OCI-LY7 (cell line): ENCODE measurements around the gene DRC7. TPM values are rescaled to one million over a fixed set of nuclear protein-coding genes. Genes with fewer than 3 reads are reported as not detected.
"Not testable (repeated sequence)": the region's sequence is repeated elsewhere in the genome, so short reads cannot be mapped to it uniquely, and the experiment has no call there.

Experiments used
- BruUV-seq: library from RNA; stranded (reverse); fragments of 400-500 nt; replicated peaks from 2 replicates; lab custom pipeline; 2021; lab: Mats Ljungman, UMichigan
- CTCF ChIA-PET: fragments of 300-600 bp; sonication (Branson Sonifier 250); formaldehyde crosslinking; loops from one replicate; lab custom pipeline; 2022; ENCODE audit warnings: antibody characterized with exemption; ENCODE audit not compliant: unreplicated experiment; lab: Charles Lee
- POLR2A ChIA-PET: fragments of 300-600 bp; sonication (Branson Sonifier 250); formaldehyde crosslinking; loops from one replicate; lab custom pipeline; 2022; ENCODE audit warnings: antibody characterized with exemption; lab: Charles Lee
- DNase-seq: peaks from one replicate; pipeline ENCODE4 v3.0.0-alpha.2; 2015; ENCODE audit warnings: low spot score
- H2AFZ ChIP-seq: fragments of 200-600 bp; sonication (generic), shearing (Covaris generic); 2 replicates; pipeline ENCODE4 v1.6.1; 2014; ENCODE audit warnings: mild to moderate bottlenecking, antibody characterized with exemption, low read length, moderate library complexity
- H3K27ac ChIP-seq: fragments of 200-600 bp; sonication (generic); 2 replicates; pipeline ENCODE4 v1.5.1; 2014; ENCODE audit warnings: mixed run types, low read depth, mild to moderate bottlenecking, moderate library complexity, low read length, inconsistent platforms; ENCODE audit not compliant: poor library complexity, severe bottlenecking
- H3K36me3 ChIP-seq: fragments of 200-600 bp; sonication (generic); 2 replicates; pipeline ENCODE4 v1.6.1; 2014; ENCODE audit warnings: mild to moderate bottlenecking, antibody characterized with exemption, low read length, moderate library complexity, mixed read lengths; ENCODE audit not compliant: insufficient read depth
- H3K4me1 ChIP-seq: fragments of 200-600 bp; sonication (generic); 2 replicates; pipeline ENCODE4 v1.5.1; 2014; ENCODE audit warnings: mild to moderate bottlenecking, low read length; ENCODE audit not compliant: insufficient read depth, poor library complexity, severe bottlenecking
- H3K4me2 ChIP-seq: fragments of 200-600 bp; sonication (generic); 2 replicates; pipeline ENCODE4 v1.6.1; 2014; ENCODE audit warnings: mild to moderate bottlenecking, low read length
- H3K4me3 ChIP-seq: fragments of 200-600 bp; sonication (generic); 2 replicates; pipeline ENCODE4 v1.5.1; 2014; ENCODE audit warnings: mild to moderate bottlenecking, low read depth, low read length; ENCODE audit not compliant: poor library complexity, severe bottlenecking
- H3K79me2 ChIP-seq: fragments of 200-600 bp; sonication (generic); 2 replicates; pipeline ENCODE4 v1.6.1; 2016; ENCODE audit warnings: low read depth, mild to moderate bottlenecking, low read length, moderate library complexity, mixed read lengths; ENCODE audit not compliant: insufficient read depth
- H3K9me2 ChIP-seq: fragments of 200-600 bp; sonication (generic); 2 replicates; pipeline ENCODE4 v1.6.1; 2016; ENCODE audit warnings: mild to moderate bottlenecking, low read length, mixed read lengths; ENCODE audit not compliant: insufficient read depth
- H3K9me3 ChIP-seq: fragments of 200-600 bp; sonication (generic); 2 replicates; pipeline ENCODE4 v1.6.1; 2014; ENCODE audit warnings: mild to moderate bottlenecking, mixed run types, low read length, mixed read lengths
- H4K20me1 ChIP-seq: fragments of 200-600 bp; sonication (generic); 2 replicates; pipeline ENCODE4 v1.6.1; 2014; ENCODE audit warnings: mild to moderate bottlenecking, antibody characterized with exemption, low read length, moderate library complexity, mixed read lengths; ENCODE audit not compliant: insufficient read depth
- EZH2phosphoT487 ChIP-seq: fragments of 200-600 bp; sonication (generic); IDR thresholded peaks from 2 replicates; pipeline ENCODE4 v1.6.1; 2018; ENCODE audit warnings: low read depth, borderline replicate concordance, mild to moderate bottlenecking, mixed run types, antibody characterized with exemption, low read length, moderate library complexity, mixed read lengths
- intact Hi-C: fragments of 100-400 bp; cut with micrococcal nuclease; formaldehyde crosslinking; loops from one replicate; pipeline ENCODE4 v1.10.0; 2022; ENCODE audit not compliant: unreplicated experiment
- total RNA-seq, 2 experiments: library from RNA; depleted of rRNA in 1 of 2; stranded (reverse); fragments of >200 nt in 1 of 2; shearing (Covaris generic) in 1 of 2; gene quantifications; 2 replicates each; pipeline ENCODE4 v1.2.3, GENCODE V29; 2014 to 2022
- TF ChIP-seq, protein P1 (sequence below): fragments of 200-600 bp; sonication (generic); conservative IDR thresholded peaks from 2 replicates; pipeline ENCODE4 v1.5.1; 2014; ENCODE audit warnings: mild to moderate bottlenecking, antibody characterized with exemption, low read length, moderate library complexity, mixed read lengths

Gene DRC7
- total RNA-seq, 2 experiments from 2014 or later, result 0.44 to 0.46 TPM

DNA sequence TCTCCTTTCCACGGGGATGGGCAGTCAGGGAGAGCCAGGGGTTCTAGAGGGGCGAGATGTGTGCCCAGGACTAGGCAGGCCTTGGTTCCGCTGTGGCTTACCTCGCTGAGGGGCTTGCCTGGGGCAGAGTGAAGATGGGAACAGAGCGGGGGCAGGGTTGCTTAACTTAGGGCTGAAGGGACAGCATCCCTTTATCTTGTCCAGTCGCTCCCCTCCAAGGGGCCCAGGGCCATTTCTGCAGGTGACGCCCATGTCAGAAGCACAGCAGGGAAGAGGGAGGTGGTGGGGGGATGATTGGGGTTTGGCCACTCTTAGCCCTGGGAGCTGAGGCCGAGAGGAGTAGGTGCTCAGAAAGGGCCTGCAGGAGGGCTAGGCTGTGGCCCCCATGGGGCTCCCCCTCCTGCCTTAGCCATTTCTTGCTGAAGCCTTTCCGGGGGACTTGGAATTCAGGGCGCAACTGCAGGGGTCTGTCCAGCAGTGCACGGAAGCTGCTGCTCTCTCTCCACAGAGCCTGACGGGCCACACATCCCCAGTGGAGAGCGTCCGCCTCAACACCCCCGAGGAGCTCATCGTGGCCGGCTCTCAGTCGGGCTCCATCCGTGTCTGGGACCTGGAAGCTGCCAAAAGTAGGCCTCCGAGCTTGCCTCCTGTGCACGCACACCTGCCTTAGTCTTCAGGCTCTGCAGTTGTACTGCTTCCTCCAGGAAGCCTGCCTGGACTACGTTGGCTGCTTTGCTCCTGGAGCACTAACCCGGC is 49.5 kb downstream of the DRC7 start:
- ChIA-PET POLR2A (no interaction called here), CTCF (no interaction called here)
- Histone ChIP-seq H3K9me2 (no peaks in the 10 kb centered on the region), H3K4me2 (no peak overlapping the region), H3K9me3 (no peaks in the 10 kb centered on the region), H3K4me1 (peaks cover 8% of the 10 kb centered on the region), H3K27ac (no peak overlapping the region), H3K36me3 (no peaks in the 10 kb centered on the region), H3K4me3 (no peak overlapping the region), H2AFZ (no peak overlapping the region), H3K79me2 (no peaks in the 10 kb centered on the region), H4K20me1 (no peaks in the 10 kb centered on the region)
- TF ChIP-seq EZH2phosphoT487, result no peak
- TF ChIP-seq, protein P1, sequence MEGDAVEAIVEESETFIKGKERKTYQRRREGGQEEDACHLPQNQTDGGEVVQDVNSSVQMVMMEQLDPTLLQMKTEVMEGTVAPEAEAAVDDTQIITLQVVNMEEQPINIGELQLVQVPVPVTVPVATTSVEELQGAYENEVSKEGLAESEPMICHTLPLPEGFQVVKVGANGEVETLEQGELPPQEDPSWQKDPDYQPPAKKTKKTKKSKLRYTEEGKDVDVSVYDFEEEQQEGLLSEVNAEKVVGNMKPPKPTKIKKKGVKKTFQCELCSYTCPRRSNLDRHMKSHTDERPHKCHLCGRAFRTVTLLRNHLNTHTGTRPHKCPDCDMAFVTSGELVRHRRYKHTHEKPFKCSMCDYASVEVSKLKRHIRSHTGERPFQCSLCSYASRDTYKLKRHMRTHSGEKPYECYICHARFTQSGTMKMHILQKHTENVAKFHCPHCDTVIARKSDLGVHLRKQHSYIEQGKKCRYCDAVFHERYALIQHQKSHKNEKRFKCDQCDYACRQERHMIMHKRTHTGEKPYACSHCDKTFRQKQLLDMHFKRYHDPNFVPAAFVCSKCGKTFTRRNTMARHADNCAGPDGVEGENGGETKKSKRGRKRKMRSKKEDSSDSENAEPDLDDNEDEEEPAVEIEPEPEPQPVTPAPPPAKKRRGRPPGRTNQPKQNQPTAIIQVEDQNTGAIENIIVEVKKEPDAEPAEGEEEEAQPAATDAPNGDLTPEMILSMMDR, result no peak
- intact Hi-C loops, result no loop called here
- no TSS peak for BruUV-seq
- no peak for DNase-seq

DNA sequence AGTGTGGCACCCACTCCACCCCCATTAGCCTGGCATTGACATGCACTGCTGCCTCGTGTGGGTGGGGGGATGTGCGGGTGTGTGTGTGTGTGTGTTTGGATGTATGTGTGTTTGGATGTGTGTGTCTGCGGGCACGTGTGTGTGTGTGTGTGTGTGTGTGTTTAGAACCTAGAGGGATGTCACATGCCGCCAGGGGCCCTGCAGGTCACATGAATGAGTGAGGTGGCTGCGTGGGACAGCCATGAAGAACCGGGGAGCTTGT is 50.0 kb downstream of the DRC7 start:
- no peaks in the 10 kb centered on the region for H3K9me3 ChIP-seq
- no peaks in the 10 kb centered on the region for H3K79me2 ChIP-seq
- ChIA-PET CTCF (interaction anchor here (0.6 kb wide), 1 partner anchor 324 kb away, joined by 3 read pairs; no protein-coding TSS in a partner anchor), POLR2A (interaction anchor here (0.5 kb wide), 1 partner anchor 19 kb away, joined by 3 read pairs; no protein-coding TSS in a partner anchor)
- H3K9me2 ChIP-seq, result no peaks in the 10 kb centered on the region
- no peak overlapping the region for H2AFZ ChIP-seq
- TF ChIP-seq EZH2phosphoT487, result no peak
- TF ChIP-seq, protein P1, result no peak
- H3K4me2 ChIP-seq, result no peak overlapping the region
- peaks cover 8% of the 10 kb centered on the region for H3K4me1 ChIP-seq
- no peak overlapping the region for H3K4me3 ChIP-seq
- no peaks in the 10 kb centered on the region for H4K20me1 ChIP-seq
- no peak overlapping the region for H3K27ac ChIP-seq
- DNase-seq, result no peak
- no TSS peak for BruUV-seq
- intact Hi-C loops, result no loop called here
- no peaks in the 10 kb centered on the region for H3K36me3 ChIP-seq

DNA sequence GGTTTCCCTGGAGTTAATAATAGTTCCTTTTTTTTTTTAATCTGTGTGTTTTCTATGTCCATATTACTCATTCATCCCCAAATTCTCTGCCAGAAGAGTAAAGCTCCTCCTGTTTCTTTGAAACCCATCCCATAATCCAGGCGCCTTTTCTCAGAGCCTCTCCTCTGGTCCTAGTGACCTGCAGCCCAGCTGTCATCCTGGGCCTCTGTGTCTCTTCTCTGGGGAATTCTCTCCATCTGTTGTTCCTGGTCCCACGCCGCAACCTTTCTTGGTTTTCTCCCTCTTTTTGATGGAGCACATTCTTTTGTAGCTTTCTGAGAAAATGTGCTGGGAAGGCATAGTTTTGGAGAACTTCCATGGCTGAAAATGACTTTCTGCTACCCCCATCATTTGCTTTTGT is 51.2 kb downstream of the DRC7 start:
- intact Hi-C loops, result no loop called here
- no peak overlapping the region for H2AFZ ChIP-seq
- CTCF ChIA-PET, result no interaction called here
- no peak for TF ChIP-seq EZH2phosphoT487
- TF ChIP-seq, protein P1, result no peak
- H3K9me3 ChIP-seq, result no peaks in the 10 kb centered on the region
- no TSS peak for BruUV-seq
- no peak overlapping the region for H3K4me2 ChIP-seq
- no peak overlapping the region for H3K4me3 ChIP-seq
- no peaks in the 10 kb centered on the region for H4K20me1 ChIP-seq
- no peak overlapping the region for H3K27ac ChIP-seq
- POLR2A ChIA-PET, result interaction anchor here (0.7 to 1.5 kb wide), 2 partner anchors 10 to 14 kb away, joined by 3 to 5 read pairs; partner anchors contain the start of gene KATNB1
- no peaks in the 10 kb centered on the region for H3K36me3 ChIP-seq
- no peak for DNase-seq
- no peaks in the 10 kb centered on the region for H3K9me2 ChIP-seq
- peaks cover 8% of the 10 kb centered on the region for H3K4me1 ChIP-seq
- H3K79me2 ChIP-seq, result no peaks in the 10 kb centered on the region

DNA sequence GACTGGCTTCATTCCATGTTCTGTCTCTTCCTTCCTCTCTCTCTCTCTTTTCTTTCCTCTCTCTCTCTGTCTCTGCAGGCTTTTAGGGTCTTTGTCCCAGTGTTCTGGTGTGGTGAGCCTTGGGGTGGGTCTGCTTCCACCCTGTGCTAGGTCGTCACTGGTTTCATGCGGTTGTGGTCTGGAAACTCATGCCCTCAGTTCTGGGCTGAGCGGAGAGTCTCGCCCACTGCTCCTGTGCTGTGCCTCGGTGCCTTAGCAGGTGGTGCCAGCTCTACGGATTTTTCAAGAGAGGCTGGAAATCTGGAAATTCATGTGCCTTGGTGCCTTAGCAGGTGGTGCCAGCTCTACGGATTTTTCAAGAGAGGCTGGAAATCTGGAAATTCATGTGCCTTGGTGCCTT is 51.7 kb downstream of the DRC7 start:
- H3K9me2 ChIP-seq, H4K20me1 ChIP-seq, H2AFZ ChIP-seq, BruUV-seq, intact Hi-C loops, H3K4me2 ChIP-seq, H3K9me3 ChIP-seq, CTCF ChIA-PET, H3K4me1 ChIP-seq, H3K36me3 ChIP-seq, H3K4me3 ChIP-seq, DNase-seq, H3K27ac ChIP-seq, H3K79me2 ChIP-seq: not testable (repeated sequence)
- POLR2A ChIA-PET, result interaction anchor here (0.7 to 1.5 kb wide), 2 partner anchors 10 to 15 kb away, joined by 3 to 5 read pairs; partner anchors contain the start of gene KATNB1
